Left lung (tissue), 10 donors: ENCODE measurements around the gene SV2B. TPM values are rescaled to one million over a fixed set of nuclear protein-coding genes. Genes with fewer than 3 reads are reported as not detected.
A peak's percentile ranks its signal among the peaks of the same experiment; 100 is the strongest.

ENCODE experiments used
- ATAC-seq: fragments of 200-7000 bp; cut with Tn5 transposase; one replicate; pipeline ENCODE4 v1.9.1; 2020; ENCODE audit warnings: moderate library complexity
- DNase-seq, 4 donors: peaks; one replicate each; pipeline ENCODE4 v3.0.0-alpha.2; 2013 to 2020
- H3K27ac ChIP-seq, 2 donors: fragments of 200-600 bp; sonication (generic) in 1 of 2; one replicate each; pipeline versions ENCODE4 v1.5.0 to v1.8.0; 2020 to 2021
- H3K27me3 ChIP-seq, 2 donors: fragments of 200-600 bp; sonication (generic) in 1 of 2; one replicate each; pipeline versions ENCODE4 v1.5.0 to v1.8.0; 2020 to 2021
- H3K36me3 ChIP-seq, 2 donors: fragments of 200-600 bp; sonication (generic) in 1 of 2; one replicate each; pipeline versions ENCODE4 v1.5.0 to v1.8.0; 2020 to 2021
- H3K4me1 ChIP-seq, 2 donors: fragments of 200-600 bp; one replicate each; pipeline ENCODE4 v1.8.0; 2021
- H3K4me3 ChIP-seq, 2 donors: fragments of 200-600 bp; sonication (generic) in 1 of 2; one replicate each; pipeline versions ENCODE4 v1.5.0 to v1.8.0; 2020 to 2021; ENCODE audit warnings: mild to moderate bottlenecking in 1 of 2
- H3K9me3 ChIP-seq, 2 donors: fragments of 200-600 bp; sonication (generic) in 1 of 2; one replicate each; pipeline versions ENCODE4 v1.5.0 to v1.8.0; 2020 to 2021
- CTCF ChIP-seq, 2 donors: fragments of 200-600 bp; sonication (generic) in 1 of 2; IDR thresholded peaks; one replicate each; pipeline versions ENCODE4 v1.5.0 to v1.8.0; 2021; ENCODE audit warnings: antibody characterized with exemption in 2 of 2
- intact Hi-C, 2 donors: fragments of 100-400 bp; cut with DNase I; formaldehyde crosslinking; loops; one replicate each; pipeline versions ENCODE4 v1.11.2 to v1.14.2; 2022
- polyA plus RNA-seq, 6 donors: library from polyadenylated mRNA; unstranded; fragments of 120-200 nt; gene quantifications; one replicate each; pipeline ENCODE4 v1.2.1, GENCODE V29; 2013; ENCODE audit not compliant: insufficient read length in 6 of 6
- total RNA-seq, 2 donors: library from RNA; stranded (reverse); fragmentation: NEBNext Ultra II Directional; extraction: Animal tissue kit (Norgen Biotek cat#: 25700); gene quantifications; one replicate each; pipeline ENCODE4 v1.2.1, GENCODE V29; 2021
- donor health status: DM: no; HTN: yes; CAD: no.
- donor health status: DM: no; HTN: no; CAD: no.

The SV2B gene
- total and polyA plus RNA-seq, 8 donors = 0.58 to 3.2 (median 1.4) TPM

GRCh38 chr15:91320101-91320500, 220.0 kb downstream of the SV2B start:
- Histone ChIP-seq H3K4me3 (no peak overlapping the region), H3K27ac (no peak overlapping the region), H3K36me3 (no peaks in the 10 kb centered on the region), H3K27me3 (no peaks in the 10 kb centered on the region), H3K9me3 (peaks cover 0 to 4% of the 10 kb centered on the region in 2 donors), H3K4me1 (no peaks in the 10 kb centered on the region)
- intact Hi-C loops = no loop called here
- ATAC-seq (no peak), DNase-seq (no peak)
- TF ChIP-seq CTCF (IDR thresholded peaks at IDR 0.05) = no peak

- intact Hi-C loops = no loop called here
- Histone ChIP-seq H3K4me1 (no peaks in the 10 kb centered on the region), H3K9me3 (no peaks in the 10 kb centered on the region), H3K4me3 (no peak overlapping the region), H3K27ac (no peak overlapping the region), H3K36me3 (no peaks in the 10 kb centered on the region), H3K27me3 (no peaks in the 10 kb centered on the region)
- ATAC-seq (no peak), DNase-seq (no peak)
- TF ChIP-seq CTCF (IDR thresholded peaks at IDR 0.05) = no peak
Observed at GRCh38 chr15:91329914-91330313, 229.9 kb downstream of the SV2B start.

- DNase-seq (no peak), ATAC-seq (no peak)
- no peaks in the 10 kb centered on the region for H3K4me1 ChIP-seq
- intact Hi-C loops = no loop called here
- H3K4me3 ChIP-seq = no peak overlapping the region
- no peaks in the 10 kb centered on the region for H3K9me3 ChIP-seq
- no peak overlapping the region for H3K27ac ChIP-seq
- no peaks in the 10 kb centered on the region for H3K36me3 ChIP-seq
- no peaks in the 10 kb centered on the region for H3K27me3 ChIP-seq
- no peak for TF ChIP-seq CTCF (IDR thresholded peaks at IDR 0.05)
Observed at GRCh38 chr15:91331581-91331980, 231.5 kb downstream of the SV2B start.

- Histone ChIP-seq H3K27me3 (peaks cover 0 to 34% of the 10 kb centered on the region in 2 donors), H3K36me3 (no peaks in the 10 kb centered on the region), H3K9me3 (no peaks in the 10 kb centered on the region), H3K4me1 (no peaks in the 10 kb centered on the region), H3K27ac (no peak overlapping the region), H3K4me3 (no peak overlapping the region)
- no peak for ATAC-seq
- DNase-seq = no peak
- no peak for TF ChIP-seq CTCF (IDR thresholded peaks at IDR 0.05)
- intact Hi-C loops = no loop called here
Observed at GRCh38 chr15:91335702-91336101, 235.6 kb downstream of the SV2B start.

- Histone ChIP-seq H3K4me3 (no peak overlapping the region), H3K27ac (no peak overlapping the region), H3K4me1 (no peaks in the 10 kb centered on the region), H3K36me3 (no peaks in the 10 kb centered on the region), H3K9me3 (no peaks in the 10 kb centered on the region), H3K27me3 (peaks cover 0 to 42% of the 10 kb centered on the region in 2 donors)
- intact Hi-C loops = no loop called here
- TF ChIP-seq CTCF (IDR thresholded peaks at IDR 0.05) = no peak
- ATAC-seq = peak; percentile 81
- peak in 1 of 4 donors; percentile 26 for DNase-seq
Observed at GRCh38 chr15:91336687-91337086, 236.6 kb downstream of the SV2B start.
